HG03139 (cell line): ENCODE data around the gene GOLGA8F.
A peak's percentile ranks its signal among the peaks of the same experiment; 100 is the strongest.
"Not testable (repeated sequence)": the region's sequence is repeated elsewhere in the genome, so short reads cannot be mapped to it uniquely, and the experiment has no call there.

Experiments used
- ATAC-seq: cut with Tn5 transposase; IDR thresholded peaks from one replicate; pipeline ENCODE4 v1.9.1; 2021; ENCODE audit not compliant: unreplicated experiment

The GOLGA8F gene, protein sequence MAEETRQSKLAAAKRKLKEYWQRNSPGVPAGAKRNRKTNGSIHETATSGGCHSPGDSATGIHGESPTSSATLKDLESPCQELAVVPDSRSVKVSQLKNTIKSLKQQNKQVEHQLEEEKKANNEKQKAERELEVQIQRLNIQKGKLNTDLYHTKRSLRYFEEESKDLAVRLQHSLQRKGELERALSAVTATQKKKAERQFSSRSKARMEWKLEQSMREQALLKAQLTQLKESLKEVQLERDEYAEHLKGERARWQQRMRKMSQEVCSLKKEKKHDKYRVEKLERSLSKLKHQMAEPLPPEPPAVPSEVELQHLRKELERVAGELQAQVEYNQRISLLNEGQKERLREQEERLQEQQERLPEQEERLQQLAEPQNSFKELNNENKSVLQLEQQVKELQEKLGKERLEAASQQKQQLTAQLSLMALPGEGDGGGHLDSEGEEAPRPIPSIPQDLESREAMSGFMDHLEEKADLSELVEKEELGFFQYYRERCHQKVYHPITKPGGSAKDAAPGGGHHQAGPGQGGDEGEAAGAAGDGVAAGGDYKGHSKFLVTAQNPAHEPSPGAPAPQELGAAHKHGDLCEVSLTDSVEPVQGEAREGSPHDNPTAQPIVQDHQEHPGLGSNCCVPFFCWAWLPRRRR

DNA sequence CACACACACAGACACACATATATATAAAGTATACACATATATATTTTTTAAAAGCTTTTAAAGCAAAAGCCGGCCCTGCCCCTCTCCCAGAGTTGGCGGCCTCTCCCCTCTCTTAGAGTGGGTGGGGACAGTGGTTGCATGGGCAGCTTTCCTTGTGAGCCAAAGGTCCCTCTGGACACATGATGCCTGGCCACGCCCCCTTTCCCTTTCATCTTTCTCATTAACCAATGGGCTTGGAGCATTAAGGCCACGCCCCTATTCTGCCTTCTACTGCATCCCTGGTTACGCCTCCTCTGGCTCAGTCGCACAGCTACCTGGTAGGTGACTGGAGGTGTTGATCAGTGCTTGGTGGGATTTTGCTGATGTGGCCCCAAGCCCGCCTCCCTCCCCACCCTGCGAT lies at the start of gene GOLGA8F:
Gene GOLGA8F, plus strand, starts transcription at position 301 of the 400 bp plus-strand sequence. Its CDS starts 98 bp downstream, at position 399.
- ATAC-seq: not testable (repeated sequence)

DNA sequence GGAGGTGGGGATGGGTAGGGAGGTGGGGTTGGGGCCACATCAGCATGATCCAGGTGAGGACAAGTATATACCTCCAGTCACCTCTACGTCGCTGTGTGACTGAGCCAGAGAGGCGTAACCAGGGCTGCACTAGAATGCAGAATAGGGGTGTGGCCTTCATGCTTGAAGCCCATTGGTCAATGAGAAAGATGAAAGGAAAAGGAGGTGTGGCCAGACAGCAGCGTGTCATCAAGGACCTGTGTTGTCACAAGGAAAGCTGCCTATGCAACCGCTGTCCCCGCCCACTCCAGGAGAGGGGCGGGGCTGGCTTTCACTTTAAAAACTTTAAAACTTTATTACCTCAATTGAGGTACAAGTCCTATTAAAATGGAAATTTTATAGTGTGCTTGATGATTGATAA lies 20.5 kb upstream of the GOLGA8F start, which contains the start of gene GOLGA6L24:
Gene GOLGA6L24, minus strand, starts transcription at position 101 of the 400 bp plus-strand sequence. Its CDS starts 61 bp downstream, at position 40.
- ATAC-seq: not testable (repeated sequence)

DNA sequence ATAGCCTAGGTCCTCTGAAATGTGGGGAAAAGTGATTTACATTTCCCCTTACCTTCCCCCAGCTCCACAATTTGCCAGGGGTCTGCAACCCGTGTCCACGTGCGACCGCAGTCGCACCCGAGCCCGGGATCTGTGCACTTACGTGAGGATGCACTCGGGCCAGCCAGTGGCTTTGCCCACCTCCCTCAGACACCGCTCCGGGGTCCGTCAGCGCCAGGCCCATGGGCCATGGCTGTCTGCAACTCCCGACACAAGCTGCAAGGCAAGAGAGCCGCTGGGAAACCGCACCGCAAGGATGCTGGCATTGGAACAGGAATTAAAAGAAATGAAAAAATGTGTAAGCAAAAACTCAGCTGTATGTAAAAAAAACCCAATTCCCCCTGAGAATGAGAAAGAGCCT lies 13.0 kb upstream of the GOLGA8F start:
- ATAC-seq: not testable (repeated sequence)

DNA sequence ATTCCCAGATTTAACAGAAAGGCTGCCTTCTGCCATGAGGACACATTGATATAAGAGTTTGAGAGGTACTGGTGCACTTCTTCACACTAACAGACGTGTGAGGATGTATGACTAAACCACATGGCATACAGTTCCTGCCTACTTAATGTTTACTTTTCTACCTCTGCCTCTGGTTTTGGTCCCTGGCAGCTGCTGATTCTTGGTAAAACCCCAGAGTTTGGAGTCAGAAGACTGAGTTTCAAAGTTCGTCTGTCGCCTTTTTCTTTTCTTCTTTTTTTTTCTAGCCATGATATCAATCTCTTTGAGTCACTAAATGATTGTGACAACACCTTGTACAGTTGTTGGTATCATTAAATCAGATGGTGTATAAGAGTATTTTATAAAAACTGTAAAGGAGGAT lies 1.6 kb downstream of the GOLGA8F start:
- ATAC-seq: not testable (repeated sequence)

DNA sequence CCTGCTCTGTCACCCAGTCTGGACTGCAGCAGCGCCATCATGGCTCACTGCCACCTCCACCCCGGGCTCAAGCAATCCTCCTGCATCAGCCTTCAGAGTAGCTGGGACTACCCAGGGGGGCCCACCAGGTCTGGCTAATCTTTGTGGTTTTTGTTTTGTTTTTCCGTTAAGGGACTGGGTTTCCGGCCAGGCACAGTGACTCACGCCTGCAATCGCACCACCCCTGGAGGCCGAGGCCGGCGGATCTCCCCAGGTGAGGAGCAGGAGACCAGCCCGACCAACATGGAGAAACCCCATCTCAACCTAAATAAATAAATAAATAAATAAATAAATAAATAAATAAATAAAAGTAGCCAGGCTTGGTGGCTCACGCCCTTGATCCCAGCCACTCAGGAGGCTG lies 17.6 kb downstream of the GOLGA8F start:
- not testable (repeated sequence) for ATAC-seq

DNA sequence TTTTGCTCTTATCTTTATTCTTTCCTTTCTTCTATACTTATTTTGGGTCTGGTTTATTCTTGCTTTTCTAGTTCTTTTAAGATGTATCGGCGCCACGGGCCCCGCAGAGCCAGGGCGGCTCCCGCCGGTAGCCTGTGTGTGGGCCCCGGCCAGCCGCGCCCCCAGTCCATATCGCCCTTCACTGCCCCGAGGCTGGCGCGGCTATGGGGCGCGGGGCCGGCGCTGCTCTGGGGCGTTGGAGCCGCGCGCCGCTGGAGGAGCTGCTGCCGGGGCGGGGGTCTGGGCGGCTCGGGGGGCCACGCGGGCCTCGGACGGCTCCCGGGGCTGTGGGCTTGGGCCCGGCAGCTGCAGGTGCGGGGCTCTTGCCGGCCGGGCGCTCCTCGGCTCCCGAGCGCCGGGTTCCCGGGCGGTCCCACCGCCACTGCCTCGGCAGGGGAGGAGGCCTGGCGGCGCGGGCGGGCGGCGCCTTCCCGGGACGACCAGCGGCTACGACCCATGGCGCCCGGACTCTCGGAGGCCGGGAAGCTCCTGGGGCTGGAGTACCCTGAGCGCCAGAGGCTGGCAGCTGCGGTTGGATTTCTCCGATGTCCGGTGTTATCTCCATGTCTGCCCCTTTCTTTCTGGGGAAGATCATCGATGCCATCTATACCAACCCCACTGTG lies 24.4 kb downstream of the GOLGA8F start:
- ATAC-seq: not testable (repeated sequence)

DNA sequence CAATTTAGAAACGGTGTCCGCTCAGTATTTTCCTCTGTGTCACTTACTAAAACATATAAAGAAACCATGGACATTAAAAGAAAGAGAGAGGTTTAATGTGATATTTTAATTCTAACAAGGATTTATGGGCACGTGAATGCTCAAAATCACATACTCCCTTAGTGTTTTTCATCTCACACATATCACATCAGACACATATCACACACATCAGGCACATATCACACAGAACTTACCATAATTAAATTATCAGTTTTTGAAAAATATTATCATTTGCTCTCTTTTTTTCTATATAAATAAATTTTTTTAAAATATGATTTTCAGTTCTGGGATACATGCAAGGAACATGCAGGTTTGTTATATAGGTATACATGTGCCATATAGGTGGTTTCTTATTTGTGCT lies 42.0 kb downstream of the GOLGA8F start:
- not testable (repeated sequence) for ATAC-seq

DNA sequence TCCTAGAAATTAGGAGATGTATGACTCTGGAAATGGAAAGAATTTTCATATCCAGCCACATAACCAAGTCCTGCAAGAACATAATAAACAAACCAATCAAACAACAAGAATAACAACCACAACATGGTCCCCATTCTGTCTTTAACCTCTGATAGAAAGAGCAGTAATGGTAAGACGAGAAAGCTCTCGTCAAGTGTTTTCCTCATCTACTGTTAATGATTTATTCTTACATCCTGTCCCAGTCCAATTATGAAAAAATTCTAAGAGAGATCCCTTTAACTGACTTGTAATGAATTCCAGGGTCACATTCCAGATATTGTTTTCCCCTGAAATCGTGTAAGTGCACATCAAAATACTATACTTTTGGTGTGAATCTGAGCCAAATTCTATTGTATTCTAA lies 57.1 kb downstream of the GOLGA8F start:
- peak; percentile 54 for ATAC-seq
